ENCODE measurements around the gene EPSTI1.

The EPSTI1 gene

DNA sequence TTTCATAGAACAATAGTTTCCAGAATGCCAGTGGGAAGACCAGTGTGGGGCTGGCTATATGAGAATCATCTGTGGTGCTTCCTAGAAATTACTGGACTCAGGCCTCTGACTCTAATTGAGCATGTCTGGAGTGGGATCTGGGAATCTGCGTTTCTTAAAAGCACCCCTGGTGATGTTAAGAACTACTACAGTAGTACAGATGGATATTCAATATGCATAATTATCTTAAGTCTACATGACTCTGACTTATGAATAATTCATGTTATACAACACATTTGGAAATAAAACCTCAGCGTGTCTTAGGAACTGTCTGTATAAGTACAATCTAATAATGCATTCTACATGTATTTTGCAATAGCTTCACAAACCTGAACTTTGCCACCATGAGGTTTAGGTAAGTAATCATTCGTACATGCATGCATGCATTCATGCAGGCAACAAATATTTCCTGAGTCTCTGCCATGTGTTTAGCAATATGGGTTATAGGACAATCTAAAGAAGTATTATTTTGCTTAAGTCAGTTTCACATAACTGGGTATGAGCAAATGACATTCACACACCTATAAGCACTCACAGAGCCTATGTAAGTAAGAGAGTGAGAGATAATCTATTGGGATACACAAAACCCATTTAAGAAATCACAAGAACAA is 62.0 kb downstream of the EPSTI1 start:
- H3K27ac ChIP-seq: no peak overlapping the region
- TF ChIP-seq, protein P1, sequence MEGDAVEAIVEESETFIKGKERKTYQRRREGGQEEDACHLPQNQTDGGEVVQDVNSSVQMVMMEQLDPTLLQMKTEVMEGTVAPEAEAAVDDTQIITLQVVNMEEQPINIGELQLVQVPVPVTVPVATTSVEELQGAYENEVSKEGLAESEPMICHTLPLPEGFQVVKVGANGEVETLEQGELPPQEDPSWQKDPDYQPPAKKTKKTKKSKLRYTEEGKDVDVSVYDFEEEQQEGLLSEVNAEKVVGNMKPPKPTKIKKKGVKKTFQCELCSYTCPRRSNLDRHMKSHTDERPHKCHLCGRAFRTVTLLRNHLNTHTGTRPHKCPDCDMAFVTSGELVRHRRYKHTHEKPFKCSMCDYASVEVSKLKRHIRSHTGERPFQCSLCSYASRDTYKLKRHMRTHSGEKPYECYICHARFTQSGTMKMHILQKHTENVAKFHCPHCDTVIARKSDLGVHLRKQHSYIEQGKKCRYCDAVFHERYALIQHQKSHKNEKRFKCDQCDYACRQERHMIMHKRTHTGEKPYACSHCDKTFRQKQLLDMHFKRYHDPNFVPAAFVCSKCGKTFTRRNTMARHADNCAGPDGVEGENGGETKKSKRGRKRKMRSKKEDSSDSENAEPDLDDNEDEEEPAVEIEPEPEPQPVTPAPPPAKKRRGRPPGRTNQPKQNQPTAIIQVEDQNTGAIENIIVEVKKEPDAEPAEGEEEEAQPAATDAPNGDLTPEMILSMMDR (conservative IDR thresholded peaks at IDR 0.05): no peak

DNA sequence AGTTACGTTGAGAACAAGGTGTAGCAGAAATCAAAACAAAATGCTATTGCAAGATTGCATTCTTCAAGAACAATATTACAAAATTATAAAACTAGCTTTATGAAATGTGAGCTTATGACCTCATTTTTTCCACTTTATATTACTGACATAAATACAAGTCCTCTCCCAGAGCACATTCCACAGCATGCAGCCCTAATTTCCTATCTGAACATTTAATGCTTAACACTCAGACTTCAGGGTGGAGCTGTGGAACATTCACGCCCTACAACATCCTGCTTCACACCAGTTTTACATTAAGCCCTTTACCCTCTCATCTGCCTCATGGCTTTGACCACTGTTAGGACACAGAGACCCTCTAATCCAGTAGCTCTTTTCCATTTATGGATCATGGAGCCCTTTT is 65.5 kb downstream of the EPSTI1 start:
- peak overlapping the region; percentile 94 for H3K27ac ChIP-seq
- TF ChIP-seq, protein P1 (conservative IDR thresholded peaks at IDR 0.05): no peak

DNA sequence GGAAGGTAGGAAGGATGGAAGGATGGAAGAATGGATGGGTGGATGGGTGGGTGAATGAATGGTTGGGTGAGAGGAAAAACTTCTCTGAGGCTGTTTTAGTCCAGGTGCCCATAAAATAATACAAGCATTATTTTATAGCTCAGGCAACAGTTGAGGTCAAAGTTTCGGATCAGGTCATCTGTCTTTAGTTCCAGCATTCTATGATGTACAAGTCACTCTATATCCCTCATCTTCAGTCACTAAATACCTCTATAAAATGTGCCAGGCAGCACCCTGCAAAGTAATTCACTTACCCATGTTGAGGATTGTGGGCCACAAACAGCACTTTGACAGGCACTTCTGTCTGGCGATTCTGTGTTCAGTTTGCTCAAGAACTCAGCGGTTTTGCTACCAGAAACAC is 66.0 kb downstream of the EPSTI1 start:
- H3K27ac ChIP-seq: peak overlapping the region; percentile 94
- TF ChIP-seq, protein P1 (conservative IDR thresholded peaks at IDR 0.05): no peak

DNA sequence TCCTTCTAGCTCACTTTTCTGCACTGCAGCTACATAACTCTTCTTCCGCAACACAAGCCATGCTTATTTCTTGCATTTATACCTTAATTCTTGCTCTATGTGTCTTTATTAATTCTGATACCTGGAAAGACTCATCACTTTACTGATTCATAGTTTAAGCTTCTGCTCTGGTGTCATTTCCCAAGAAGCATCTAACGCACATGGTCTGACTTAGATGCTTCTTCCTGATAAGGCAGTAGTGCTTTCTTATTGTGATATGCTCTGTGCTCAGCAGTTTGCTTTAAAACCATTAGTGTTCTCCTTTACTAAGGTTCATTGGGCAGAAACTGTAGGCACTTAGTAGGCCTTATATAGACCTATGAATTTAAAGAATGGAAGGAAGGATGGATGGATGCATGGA is 66.4 kb downstream of the EPSTI1 start:
- peak overlapping the region; percentile 94 for H3K27ac ChIP-seq
- TF ChIP-seq, protein P1 (conservative IDR thresholded peaks at IDR 0.05): no peak

DNA sequence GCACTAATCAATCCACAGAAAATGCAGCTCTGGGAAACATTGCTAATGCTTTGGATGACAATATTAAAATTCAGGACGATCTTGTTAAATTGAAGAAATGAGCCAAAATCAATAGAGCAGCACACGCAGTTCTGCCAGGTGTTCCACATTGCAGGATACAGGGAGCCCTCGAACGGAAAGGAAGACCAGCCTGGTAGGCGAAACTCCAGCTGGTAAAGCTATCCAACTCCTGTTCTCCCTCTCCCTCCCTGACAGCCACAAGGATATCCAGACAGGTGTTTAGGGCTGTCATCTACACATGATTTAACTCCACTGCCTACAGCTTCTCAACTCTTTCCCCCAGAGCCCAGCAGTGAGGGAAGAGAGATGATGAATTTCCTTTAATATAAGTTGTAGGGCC is 67.7 kb downstream of the EPSTI1 start:
- TF ChIP-seq, protein P1 (conservative IDR thresholded peaks at IDR 0.05): no peak
- H3K27ac ChIP-seq: peak overlapping the region; percentile 94

DNA sequence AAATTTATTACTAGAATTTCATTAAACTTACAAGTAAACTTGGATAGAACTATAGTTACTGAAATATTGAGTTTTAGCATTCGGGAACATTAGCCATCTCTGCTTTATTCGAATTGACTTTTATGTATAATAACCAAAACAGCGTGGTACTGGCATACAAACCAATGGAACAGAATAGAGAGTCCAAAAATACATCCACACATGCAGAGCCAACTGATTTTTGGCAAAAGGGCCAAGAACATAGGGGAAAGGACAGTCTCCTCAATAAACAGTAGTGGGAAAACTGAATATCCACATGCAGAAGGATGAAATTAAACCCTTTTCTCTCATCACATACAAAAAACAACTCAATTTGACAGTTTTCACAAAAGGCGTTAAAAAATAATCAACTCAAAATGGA is 84.3 kb downstream of the EPSTI1 start:
- no peak overlapping the region; the same call in 1 of the 2 replicates for H3K27ac ChIP-seq

DNA sequence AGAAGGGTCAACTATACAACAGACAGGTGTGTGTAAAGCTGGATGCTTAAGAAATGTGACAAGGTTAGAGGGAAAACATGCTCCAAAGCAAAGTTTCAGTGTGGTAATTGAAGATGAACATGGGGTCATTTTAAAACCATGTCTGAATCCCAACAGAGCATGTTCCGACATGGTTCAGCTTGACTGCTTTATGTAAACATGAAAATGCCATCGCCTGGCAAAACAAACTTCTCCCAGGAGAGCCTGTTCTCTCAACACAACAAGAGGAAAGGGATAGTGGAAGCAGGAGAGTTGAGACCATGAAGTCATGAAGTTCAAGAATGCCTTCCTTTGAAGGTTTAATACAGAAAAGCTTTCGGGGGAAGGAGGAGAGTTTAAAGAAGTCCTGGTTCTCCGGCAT is 85.8 kb downstream of the EPSTI1 start:
- TF ChIP-seq, protein P1 (conservative IDR thresholded peaks at IDR 0.05): no peak
- peak overlapping the region; percentile 83 for H3K27ac ChIP-seq

More for the DNA sequence above, 84.3 kb downstream of the EPSTI1 start:
- TF ChIP-seq, protein P1 (conservative IDR thresholded peaks at IDR 0.05): no peak

All from VCaP (cell line).